NCI-H1417 (cell line): ENCODE measurements around the gene OSBPL1A.

ENCODE experiments used
- DNase-seq, 3 experiments: peaks; one replicate each; lab custom pipeline; 2025; lab: John Stamatoyannopoulos, UW

Gene OSBPL1A

GRCh38 chr18:24126155-24126961 is 271.3 kb downstream of the OSBPL1A start:
- peak in 2 of 3 experiments; percentile 18 to 79 for DNase-seq

- no peak for DNase-seq
Measured at GRCh38 chr18:24121625-24122024, 276.0 kb downstream of the OSBPL1A start.

DNA sequence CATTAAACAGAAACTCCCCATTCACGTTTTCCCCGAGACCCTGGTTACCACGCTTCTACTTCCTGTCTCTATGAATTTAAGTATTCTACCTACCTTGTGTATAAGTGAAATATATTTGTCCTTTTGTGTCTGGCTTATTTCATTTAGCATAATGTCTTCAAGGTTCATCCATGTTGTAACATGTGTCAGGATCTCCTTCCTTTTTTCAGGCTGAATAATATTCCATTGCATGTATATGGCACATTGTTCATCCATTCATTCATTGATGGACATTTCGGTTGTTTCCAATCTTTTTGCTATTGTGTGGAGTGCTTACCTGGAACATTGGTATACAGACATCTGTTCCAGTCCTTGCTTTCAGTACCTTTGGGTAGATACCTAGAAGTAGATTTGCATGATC is 276.9 kb downstream of the OSBPL1A start:
- DNase-seq, result no peak

DNA sequence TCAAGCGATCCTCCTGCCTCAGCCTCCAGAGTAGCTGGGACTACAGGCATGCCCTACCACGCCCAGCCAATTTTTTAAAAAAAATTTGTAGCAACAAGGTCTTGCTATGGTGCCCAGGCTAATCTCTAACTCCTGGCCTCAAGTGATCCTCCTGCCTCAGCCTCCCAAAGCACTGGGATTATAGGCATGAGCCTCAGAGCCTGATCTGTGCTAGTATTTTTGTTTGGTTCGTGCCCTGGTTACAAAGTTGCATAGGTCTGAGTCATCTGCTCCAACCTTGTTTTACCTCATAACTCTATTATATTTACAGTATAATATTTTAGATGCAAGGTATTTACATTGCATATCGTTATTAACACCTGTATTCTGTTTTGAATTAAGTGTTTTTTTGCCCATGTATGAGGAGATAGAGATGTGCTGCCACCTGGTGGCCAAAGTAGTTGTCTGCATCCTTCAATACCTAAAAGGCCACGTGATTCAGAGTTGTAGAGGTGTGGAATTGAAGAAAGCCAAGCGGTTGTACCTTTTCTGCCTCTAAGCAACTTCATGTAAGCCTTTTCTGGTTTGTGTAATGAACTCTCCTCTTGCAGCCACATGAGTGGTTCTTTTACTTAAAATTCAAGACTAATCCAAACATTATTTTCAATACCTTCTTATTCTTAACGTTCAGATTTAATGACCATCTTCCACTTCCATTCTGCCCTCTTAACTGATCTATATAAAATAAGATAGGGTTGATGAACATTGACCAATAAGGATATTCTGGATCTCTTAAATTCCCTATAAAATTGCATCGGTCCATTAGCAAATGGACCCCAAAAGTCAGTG is 278.7 kb downstream of the OSBPL1A start:
- peak; percentile 63 to 95 (median 74) for DNase-seq

- DNase-seq, result no peak
Measured at GRCh38 chr18:24115628-24116027, 282.0 kb downstream of the OSBPL1A start.

DNA sequence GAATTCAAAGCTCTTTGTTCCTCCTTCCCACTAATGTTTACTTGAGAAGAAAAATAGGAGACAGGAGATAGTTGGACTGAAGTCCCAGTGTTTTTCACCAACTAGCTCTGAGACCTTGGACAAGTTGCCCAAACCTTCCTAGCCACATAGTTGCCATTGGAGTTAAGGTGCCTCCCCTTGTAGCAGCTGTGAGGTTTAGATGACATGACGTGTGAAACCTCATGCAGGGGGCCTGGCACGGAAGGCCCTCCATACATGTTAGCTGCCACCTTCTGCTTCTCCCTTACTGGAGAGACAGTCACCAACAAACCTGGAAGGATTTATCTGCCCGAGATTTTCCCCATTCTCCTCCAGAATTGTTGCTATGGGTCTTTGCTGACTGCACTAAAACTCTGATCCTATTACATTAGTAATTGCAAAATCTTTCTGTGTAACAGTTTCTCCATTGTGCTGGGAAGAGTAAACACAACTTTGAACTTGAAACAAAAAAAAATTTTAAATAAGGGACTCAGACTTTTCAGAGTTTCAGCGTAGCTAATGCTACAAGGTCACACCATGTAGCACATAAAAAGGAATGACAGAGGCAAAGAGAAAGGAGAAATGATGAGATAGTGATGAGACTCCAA is 282.6 kb downstream of the OSBPL1A start:
- DNase-seq, result no peak

DNA sequence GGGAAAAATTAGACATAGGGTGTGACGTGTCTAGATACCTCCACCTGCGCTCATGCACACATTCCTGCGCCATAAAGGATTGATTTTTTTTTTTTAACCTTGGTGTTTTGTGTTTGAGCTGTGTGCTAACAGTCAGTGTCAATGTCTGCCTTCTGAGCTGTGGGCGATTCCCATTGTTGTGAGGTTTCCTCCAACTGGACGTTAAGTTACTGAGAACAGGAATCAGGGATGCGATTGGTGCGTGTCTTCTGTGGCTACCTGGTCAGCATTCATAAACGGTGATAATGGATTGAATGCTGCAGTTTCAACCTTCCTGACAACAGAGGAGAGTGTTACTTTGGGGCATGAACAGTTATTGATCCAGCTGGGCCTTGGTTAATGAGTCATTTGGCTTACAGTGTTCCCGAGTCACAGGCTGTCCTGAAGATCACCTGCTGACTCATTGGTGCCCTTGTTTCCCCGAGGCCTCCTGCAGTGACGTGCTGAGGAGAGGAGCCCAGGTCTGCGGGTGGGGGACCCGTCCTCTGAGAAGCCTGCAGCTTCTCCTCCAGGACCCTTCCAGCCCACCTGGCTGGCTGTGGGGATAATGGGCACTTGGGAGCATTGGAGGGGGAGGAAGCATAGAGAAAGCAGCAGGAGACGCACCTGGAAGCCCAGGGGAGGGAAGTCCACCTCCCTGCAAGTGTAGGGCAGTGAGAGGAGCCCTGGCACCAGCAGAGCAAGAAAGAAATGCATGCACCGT is 284.6 kb downstream of the OSBPL1A start:
- peak in 2 of 3 experiments; percentile 66 to 80 for DNase-seq

- DNase-seq, result no peak
Measured at GRCh38 chr18:24112464-24112863, 285.2 kb downstream of the OSBPL1A start.
